Activated T-cell treated with anti-CD3 and anti-CD28 coated beads for 4 hours (primary cell): Measurements from ENCODE around the gene MYBPC3.

Experiments
- DNase-seq: peaks from one replicate; pipeline ENCODE4 v3.0.0-alpha.2; 2020

The MYBPC3 gene

GRCh38 chr11:47356129-47356997, 3.9 kb upstream of the MYBPC3 start:
- DNase-seq = no peak

GRCh38 chr11:47355283-47356128, 3.0 kb upstream of the MYBPC3 start:
- no peak for DNase-seq

- DNase-seq = no peak
Measured at GRCh38 chr11:47354913-47355282, 2.4 kb upstream of the MYBPC3 start.

GRCh38 chr11:47353978-47354774, 1.7 kb upstream of the MYBPC3 start:
- no peak for DNase-seq

GRCh38 chr11:47351156-47352126, 1.1 kb downstream of the MYBPC3 start:
- no peak for DNase-seq

- DNase-seq = no peak
Measured at GRCh38 chr11:47350315-47350714, 2.2 kb downstream of the MYBPC3 start.

- DNase-seq = no peak
Measured at GRCh38 chr11:47349521-47350095, 2.9 kb downstream of the MYBPC3 start.

GRCh38 chr11:47348859-47349258, 3.6 kb downstream of the MYBPC3 start:
- no peak for DNase-seq

GRCh38 chr11:47348131-47348802, 4.2 kb downstream of the MYBPC3 start:
- DNase-seq = no peak

GRCh38 chr11:47347137-47347536, 5.4 kb downstream of the MYBPC3 start:
- no peak for DNase-seq

GRCh38 chr11:47345890-47346563, 6.5 kb downstream of the MYBPC3 start:
- no peak for DNase-seq

- DNase-seq = no peak
Measured at GRCh38 chr11:47342854-47343253, 9.6 kb downstream of the MYBPC3 start.

GRCh38 chr11:47342036-47342803, 10.3 kb downstream of the MYBPC3 start:
- no peak for DNase-seq

- DNase-seq = no peak
Measured at GRCh38 chr11:47340980-47341775, 11.3 kb downstream of the MYBPC3 start.

- no peak for DNase-seq
Measured at GRCh38 chr11:47340010-47340409, 12.5 kb downstream of the MYBPC3 start.

GRCh38 chr11:47338396-47339241, 13.9 kb downstream of the MYBPC3 start:
- DNase-seq = no peak

GRCh38 chr11:47337229-47337924, 15.1 kb downstream of the MYBPC3 start:
- DNase-seq = no peak
